HG02623 (cell line): Measurements from ENCODE around the gene ASB13.

Experiments
- ATAC-seq: cut with Tn5 transposase; IDR thresholded peaks from one replicate; pipeline ENCODE4 v1.9.1; 2021; ENCODE audit warnings: moderate library complexity; ENCODE audit not compliant: unreplicated experiment

The ASB13 gene

DNA sequence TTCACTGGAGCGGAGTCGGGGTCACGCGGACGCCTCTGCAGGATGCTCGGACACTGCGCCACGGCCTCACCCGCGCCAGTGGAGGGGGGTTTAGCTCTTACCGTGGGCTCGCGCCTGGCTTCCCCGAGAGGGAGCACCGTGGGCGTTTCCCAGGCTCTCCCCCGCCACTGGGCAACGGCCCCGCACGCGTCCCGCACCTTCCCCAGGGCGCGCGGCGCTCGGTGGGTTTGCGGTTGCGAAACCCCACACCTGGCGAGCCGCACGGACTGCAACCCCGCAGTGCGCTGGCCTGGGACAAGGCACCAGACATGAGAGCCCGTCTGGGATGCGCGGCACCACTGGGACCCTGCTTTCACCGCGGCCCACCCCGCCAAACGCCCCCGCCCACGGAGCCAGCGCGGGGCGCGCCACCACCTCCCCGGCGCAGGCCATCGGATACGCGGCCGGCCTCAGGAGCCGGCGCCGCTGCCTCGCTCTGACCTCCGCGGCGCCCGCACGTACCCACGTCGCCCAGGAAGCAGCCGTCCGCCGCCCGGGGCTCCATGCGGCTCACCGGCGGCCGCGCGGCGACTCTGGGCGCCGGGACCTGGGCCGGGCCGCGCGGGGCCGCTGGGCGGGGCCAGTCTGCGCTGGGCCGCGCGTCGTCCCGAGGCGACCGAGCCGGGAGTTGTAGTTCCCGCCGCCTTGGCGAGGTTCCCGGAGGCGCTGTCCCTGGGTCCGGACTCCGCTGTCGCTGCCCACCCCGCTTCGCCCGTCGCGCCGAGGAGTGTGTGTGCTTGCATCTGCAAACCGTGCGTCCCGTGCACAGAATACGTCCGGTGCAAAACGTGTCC, at the start of gene ASB13:
ASB13 (minus strand) TSS at position 588 of the 833 bp plus-strand sequence; CDS start at position 544, 44 bp downstream.
- peak; percentile 50 for ATAC-seq

GRCh38 chr10:5711642-5712041, 45.2 kb upstream of the ASB13 start:
- ATAC-seq: no peak

GRCh38 chr10:5710859-5711258, 44.5 kb upstream of the ASB13 start:
- no peak for ATAC-seq

DNA sequence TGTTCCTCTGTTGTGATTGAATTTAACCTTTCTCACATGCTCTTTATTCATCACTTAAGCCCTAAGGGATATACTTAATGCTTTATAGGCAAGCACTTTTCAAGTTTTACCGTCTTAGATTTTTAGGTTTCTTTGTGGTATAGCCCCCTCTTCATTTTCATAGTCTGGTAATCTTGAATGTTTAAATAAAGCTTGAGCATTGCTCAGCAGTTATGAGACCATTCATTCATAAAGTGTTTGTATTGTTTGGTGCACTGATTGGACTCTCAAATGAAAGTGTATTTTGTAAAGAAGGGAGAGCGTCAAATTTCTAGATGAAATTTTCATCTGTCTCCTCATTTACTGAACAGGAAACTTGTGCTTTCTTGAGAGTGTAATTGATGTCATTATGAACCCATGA, 43.5 kb upstream of the ASB13 start:
- no peak for ATAC-seq

GRCh38 chr10:5708356-5708755, 42.0 kb upstream of the ASB13 start:
- no peak for ATAC-seq

DNA sequence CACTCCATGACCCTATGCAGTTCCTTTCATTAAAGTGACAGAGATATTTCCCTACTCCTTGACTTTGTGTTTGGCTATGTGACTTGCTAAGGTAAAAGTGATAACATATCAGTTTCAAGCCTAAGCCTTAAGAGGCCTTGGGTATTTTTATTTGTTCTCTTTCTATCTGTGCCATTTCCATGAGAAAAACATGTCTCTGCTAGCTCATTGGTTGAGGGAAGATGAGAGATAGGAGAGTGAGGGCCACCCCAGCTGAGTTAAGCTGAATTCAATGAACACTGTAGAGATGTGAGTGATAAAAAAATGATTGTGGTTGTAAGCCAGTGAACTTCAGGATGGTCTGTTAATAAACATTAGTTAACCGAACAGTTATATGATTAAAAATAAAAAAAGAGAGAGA, 31.7 kb upstream of the ASB13 start:
- ATAC-seq: no peak

GRCh38 chr10:5697342-5697741, 30.9 kb upstream of the ASB13 start:
- ATAC-seq: no peak

DNA sequence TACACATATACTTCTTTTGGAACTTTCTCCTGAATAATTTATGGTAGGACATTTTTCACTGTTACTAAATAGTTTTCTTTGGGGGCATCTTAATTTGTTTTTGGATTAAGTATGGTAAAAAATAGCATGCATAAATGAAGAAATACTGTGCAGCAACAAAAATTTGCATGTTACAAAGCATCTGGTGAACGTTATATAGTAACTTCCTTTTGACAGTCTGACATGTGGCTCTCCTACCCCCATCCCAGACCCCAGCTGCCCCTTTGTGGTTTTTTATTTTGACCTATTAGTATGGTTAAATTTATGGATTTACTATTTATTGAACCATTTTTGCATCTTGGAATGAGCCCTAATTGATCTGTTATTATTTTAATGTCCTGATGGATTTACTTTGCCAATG, 28.2 kb upstream of the ASB13 start:
- no peak for ATAC-seq

DNA sequence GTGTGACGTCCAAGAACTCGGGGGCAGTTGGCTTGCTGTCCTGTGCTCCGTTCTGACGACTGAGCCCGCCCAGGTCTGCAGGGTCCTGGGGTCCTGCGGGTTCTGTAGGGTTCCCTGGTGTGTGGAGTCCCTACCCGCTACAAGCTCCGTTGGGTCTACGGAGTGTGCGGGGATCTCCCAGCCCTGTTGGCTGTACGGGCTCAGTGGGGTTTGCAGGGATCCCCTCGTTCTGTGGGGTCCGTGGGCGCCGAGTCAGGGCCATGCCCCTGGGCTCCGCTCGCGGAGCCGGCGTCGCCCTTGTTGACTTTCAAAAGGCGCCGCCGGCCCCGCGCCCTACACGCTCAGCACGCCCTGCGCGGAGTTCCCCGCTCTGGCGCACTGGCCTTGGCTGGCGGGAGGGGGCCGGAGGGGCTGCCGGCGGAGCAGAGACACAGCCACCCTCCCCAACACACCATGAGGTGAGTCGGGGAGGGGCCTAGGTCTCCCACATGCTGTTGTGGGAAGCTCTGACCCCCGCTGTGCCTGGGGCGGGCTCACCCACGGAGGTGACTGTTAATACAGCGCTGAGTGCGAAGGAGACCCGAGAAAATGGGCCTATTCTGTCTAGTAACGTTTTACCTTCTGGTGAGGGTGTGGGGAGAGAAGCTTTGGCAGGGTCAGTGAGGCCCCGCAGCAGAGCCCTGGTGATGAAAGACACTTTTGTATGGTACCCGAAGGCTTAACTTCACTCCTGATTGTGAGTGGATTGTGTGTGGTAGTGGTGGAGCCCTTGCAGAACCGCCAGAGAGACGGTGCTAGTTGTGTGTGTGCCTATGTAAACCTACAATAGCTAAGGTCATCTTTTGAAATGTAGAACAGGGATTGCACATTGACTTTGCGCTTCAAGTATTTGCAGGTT, 26.3 kb upstream of the ASB13 start:
- ATAC-seq: peak; percentile 79

DNA sequence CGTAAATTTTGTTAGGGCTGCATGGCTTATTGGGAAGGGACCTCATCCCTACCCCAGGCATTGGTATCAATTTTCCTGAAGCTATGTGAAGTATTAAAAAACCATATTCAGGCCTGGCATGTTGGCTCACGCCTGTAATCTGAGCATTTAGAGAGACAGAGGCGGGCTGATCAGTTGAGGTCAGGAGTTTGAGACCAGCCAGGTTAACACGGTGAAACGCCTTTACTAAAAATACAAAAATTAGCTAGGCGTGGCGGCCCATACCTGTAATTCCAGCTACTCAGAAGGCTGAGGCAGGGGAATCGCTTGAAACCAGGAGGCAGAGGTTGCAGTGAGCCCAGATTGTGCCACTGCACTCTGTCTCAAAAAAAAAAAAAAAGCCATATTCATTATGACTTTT, 25.4 kb upstream of the ASB13 start:
- no peak for ATAC-seq

DNA sequence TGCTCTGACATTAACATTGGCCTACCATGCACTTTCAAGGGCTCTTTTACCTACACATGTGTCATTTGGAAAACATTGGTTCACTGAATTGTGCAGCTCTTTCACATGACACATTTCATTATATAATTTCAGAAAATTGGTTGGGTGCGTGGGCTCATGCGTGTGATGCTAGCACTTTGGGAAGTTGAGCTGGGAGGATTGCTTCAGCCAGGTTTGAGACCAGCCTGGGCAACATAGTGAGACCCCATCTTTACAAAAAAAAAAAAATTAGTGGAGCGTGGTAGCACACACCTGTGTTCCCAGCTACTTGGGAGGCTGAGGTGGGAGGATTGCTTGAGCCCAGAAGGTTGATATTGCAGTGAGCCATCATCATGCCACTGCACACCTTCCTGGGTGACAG, 22.2 kb upstream of the ASB13 start:
- no peak for ATAC-seq

GRCh38 chr10:5685764-5686240, 19.4 kb upstream of the ASB13 start:
- ATAC-seq: no peak

- peak; percentile 38 for ATAC-seq
These were observed 18.8 kb upstream of the ASB13 start for GRCh38 chr10:5684971-5685763.

DNA sequence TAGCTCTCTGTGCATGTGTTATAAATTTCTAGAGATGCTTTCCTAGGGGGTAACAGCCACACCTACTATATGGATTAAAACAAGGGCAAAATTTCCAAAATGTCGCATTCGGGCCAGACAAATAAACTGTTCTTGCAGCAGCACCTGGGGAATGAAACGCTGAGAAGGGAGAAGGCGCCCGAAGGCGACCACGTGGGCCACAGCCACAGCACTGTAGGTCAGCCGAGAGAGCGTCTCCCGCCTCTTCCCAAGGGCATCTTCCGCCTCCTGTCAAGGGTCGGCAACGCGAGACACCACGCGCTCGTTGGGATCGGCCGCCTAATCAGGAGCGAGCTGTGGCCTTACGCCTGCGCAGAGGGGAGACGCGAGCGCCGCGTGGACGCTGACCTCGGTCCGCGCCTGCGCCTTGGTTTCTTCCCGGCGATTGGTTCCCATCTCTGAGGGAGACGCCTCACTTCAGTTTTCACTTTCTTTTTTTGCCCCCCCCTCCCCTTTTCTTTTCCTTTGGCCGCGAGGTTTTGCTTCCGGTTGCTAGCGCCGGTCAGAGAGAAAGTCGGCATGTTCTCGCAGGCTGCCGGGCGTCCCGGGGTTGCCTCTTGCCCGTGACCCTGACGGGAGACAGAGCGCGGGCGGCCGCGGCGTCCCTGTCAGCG, 18.0 kb upstream of the ASB13 start, which contains the start of gene TASOR2:
TASOR2 (plus strand) TSS at position 521 of the 653 bp plus-strand sequence. CDS start 35,805 bp downstream, outside the sequence.
- peak; percentile 76 for ATAC-seq

- no peak for ATAC-seq
These were observed 16.7 kb upstream of the ASB13 start for GRCh38 chr10:5683065-5683464.

GRCh38 chr10:5681930-5682329, 15.5 kb upstream of the ASB13 start:
- ATAC-seq: no peak

DNA sequence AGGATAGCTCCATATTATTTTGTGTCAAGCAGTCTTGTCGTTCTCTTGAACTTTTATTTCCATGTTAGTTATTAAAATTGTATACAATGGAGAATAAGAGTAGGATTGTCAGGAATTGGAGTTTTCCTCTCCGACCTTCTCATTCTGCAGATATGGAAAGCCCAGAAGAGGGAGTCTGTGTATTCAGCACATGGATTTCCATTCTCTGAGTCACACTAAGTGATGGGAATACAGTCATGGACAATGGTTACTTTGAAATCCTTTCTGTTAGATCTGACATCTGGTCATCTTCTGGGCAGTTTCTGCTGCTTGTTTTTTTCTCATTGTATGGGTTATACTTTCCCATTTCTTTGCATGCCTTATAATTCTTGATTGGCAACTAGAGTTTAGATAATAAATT, 13.2 kb upstream of the ASB13 start:
- no peak for ATAC-seq

GRCh38 chr10:5679037-5679435, 12.6 kb upstream of the ASB13 start:
- ATAC-seq: no peak

DNA sequence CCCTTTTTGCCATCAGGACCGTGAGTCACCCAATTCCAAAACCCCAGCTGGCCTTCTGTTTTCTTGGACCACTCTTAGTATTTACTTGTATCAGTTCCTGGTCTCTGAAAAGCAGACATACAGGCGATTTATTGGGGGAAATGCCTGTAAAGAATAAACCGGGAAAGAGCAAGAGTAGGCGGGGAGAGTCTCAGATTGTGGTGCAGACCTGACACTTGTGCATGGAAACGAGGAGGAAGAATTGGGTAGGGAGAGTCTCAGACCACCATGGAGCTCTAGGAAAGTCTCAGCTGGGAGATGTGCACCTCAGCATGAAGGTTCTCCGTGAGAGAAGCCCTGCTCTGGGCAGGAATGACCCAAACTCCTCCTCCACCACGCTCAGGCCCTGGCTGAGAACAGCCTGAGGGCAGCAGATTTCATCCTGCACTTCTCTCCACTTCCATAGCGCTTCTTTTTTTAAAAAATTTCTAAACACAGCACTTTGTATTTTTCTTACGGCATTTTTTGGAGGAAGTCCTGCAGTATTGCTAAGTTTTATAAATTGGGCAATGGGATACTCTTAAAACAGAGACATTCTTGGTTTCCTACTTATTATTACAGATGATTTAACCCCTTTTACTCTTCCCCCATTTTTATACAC, 12.1 kb upstream of the ASB13 start:
- no peak for ATAC-seq
